Ascending aorta (tissue), 2 donors: ENCODE data around the gene DHX8. TPM values are rescaled to one million over a fixed set of nuclear protein-coding genes. Genes with fewer than 3 reads are reported as not detected.

Experiments
- DNase-seq, 2 donors: peaks; one replicate each; pipeline ENCODE4 v3.0.0-alpha.2; 2019; ENCODE audit warnings: low spot score in 2 of 2
- H3K27ac ChIP-seq, 2 donors: fragments of 200-600 bp; sonication (generic); one replicate each; pipeline ENCODE4 v1.5.1; 2016 to 2017; ENCODE audit warnings: mild to moderate bottlenecking in 1 of 2
- H3K27me3 ChIP-seq: fragments of 200-600 bp; sonication (generic); one replicate; pipeline ENCODE4 v1.5.1; 2017
- H3K36me3 ChIP-seq, 2 donors: fragments of 200-600 bp; sonication (generic); one replicate each; pipeline ENCODE4 v1.5.1; 2016
- H3K4me1 ChIP-seq, 2 donors: fragments of 200-600 bp; sonication (generic); one replicate each; pipeline ENCODE4 v1.5.1; 2016 to 2017; ENCODE audit warnings: mild to moderate bottlenecking in 1 of 2
- H3K4me3 ChIP-seq, 2 donors: fragments of 200-600 bp; sonication (generic); one replicate each; pipeline ENCODE4 v1.5.1; 2016 to 2017; ENCODE audit warnings: mild to moderate bottlenecking in 1 of 2
- H3K9me3 ChIP-seq, 2 donors: fragments of 200-600 bp; sonication (generic); one replicate each; pipeline ENCODE4 v1.5.1; 2016
- intact Hi-C: fragments of 100-400 bp; cut with DNase I; formaldehyde crosslinking; loops from one replicate; pipeline ENCODE4 v1.15.1; 2023
- total RNA-seq: library from RNA; depleted of rRNA; stranded (reverse); fragments of >200 nt; gene quantifications from one replicate; pipeline ENCODE4 v1.1.0, GENCODE V29; 2016
- TF ChIP-seq, protein P1 (sequence below), 3 experiments: fragments of 200-600 bp in 2 of 3; fragments of 450-650 bp in 1 of 3; sonication (generic) in 2 of 3; IDR thresholded peaks; one replicate each; pipeline ENCODE4 v1.5.1; 2016 to 2019; ENCODE audit warnings: antibody characterized with exemption in 3 of 3, mild to moderate bottlenecking in 1 of 3, moderate library complexity in 1 of 3

The DHX8 gene
- total RNA-seq, 1 donor from 2014 or later = 50.0 TPM

DNA sequence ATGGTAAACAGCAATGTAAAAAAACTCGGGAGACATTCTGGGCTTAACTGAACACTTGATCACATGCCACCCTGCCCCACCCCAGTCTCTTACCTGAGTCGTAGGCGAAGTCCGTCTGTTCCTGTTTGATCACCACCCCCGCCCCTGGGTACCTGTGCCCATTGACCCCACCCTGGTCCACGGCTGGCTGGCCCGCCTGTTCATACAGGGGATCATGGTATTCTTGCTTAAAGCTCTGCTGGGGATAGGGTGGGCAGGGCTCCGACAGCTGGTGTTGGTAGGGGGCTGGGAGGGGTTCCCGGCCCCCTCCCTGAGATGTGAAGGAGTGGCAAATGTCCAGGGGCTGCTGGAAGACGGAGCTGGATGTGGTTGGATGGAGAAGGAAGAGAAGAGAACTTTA is 48.8 kb downstream of the DHX8 start:
- Histone ChIP-seq H3K36me3 (no peaks in the 10 kb centered on the region), H3K9me3 (no peaks in the 10 kb centered on the region), H3K4me3 (no peak overlapping the region), H3K27ac (no peak overlapping the region), H3K4me1 (peaks cover 0 to 10% of the 10 kb centered on the region in 2 donors), H3K27me3 (no peaks in the 10 kb centered on the region)
- DNase-seq = no peak
- intact Hi-C loops = no loop called here
- TF ChIP-seq, protein P1, sequence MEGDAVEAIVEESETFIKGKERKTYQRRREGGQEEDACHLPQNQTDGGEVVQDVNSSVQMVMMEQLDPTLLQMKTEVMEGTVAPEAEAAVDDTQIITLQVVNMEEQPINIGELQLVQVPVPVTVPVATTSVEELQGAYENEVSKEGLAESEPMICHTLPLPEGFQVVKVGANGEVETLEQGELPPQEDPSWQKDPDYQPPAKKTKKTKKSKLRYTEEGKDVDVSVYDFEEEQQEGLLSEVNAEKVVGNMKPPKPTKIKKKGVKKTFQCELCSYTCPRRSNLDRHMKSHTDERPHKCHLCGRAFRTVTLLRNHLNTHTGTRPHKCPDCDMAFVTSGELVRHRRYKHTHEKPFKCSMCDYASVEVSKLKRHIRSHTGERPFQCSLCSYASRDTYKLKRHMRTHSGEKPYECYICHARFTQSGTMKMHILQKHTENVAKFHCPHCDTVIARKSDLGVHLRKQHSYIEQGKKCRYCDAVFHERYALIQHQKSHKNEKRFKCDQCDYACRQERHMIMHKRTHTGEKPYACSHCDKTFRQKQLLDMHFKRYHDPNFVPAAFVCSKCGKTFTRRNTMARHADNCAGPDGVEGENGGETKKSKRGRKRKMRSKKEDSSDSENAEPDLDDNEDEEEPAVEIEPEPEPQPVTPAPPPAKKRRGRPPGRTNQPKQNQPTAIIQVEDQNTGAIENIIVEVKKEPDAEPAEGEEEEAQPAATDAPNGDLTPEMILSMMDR (IDR thresholded peaks at IDR 0.05) = no peak

DNA sequence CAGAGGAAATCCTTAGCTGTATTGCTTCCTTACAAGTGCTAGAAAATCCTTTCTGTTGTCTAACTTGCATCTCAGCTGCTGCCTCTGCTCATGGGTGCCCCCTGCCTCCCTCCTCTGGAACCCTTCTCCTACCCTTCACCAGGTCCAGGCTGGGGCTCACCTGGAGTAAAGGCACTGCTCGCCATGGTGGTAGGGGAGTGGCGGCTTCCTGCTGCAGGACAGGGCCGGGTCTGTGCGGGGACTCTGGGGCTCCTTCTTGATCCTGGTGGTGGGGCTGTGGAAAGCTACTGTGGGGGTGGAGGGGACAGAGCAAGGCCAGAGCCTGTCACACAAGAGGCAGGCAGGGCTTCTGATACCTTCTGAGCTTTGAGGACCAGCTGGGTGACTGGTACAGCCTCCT is 49.9 kb downstream of the DHX8 start:
- TF ChIP-seq, protein P1 (IDR thresholded peaks at IDR 0.05) = no peak
- no peak overlapping the region for H3K4me3 ChIP-seq
- intact Hi-C loops = no loop called here

DNA sequence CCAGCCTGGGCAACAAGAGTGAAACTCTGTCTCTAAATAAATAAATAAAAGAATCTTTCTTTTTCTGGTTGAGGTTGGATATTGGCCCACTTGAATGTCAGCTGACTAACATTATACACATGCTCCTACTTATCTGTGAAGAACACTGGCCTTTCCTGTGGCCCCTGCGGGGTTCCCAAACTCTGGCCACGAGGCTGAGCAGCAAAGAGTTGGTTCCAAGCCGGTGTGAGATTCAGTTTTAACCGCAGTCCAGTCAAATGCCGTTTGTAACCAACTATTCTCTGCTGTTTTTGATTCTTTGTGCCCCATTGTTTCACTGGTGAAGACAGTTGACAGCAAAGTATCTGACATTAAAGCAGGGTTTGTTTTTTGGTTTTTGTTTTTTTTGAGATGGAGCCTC is 51.1 kb downstream of the DHX8 start:
- Histone ChIP-seq H3K4me3 (no peak overlapping the region), H3K36me3 (no peaks in the 10 kb centered on the region), H3K27ac (no peak overlapping the region), H3K27me3 (no peaks in the 10 kb centered on the region), H3K4me1 (peaks cover 0 to 8% of the 10 kb centered on the region in 2 donors), H3K9me3 (no peaks in the 10 kb centered on the region)
- no peak for DNase-seq
- TF ChIP-seq, protein P1 (IDR thresholded peaks at IDR 0.05) = no peak
- intact Hi-C loops = no loop called here

More for the DNA sequence above, 49.9 kb downstream of the DHX8 start:
- DNase-seq = no peak
- Histone ChIP-seq H3K27me3 (no peaks in the 10 kb centered on the region), H3K9me3 (no peaks in the 10 kb centered on the region), H3K36me3 (no peaks in the 10 kb centered on the region), H3K27ac (no peak overlapping the region), H3K4me1 (peaks cover 0 to 10% of the 10 kb centered on the region in 2 donors)

DNA sequence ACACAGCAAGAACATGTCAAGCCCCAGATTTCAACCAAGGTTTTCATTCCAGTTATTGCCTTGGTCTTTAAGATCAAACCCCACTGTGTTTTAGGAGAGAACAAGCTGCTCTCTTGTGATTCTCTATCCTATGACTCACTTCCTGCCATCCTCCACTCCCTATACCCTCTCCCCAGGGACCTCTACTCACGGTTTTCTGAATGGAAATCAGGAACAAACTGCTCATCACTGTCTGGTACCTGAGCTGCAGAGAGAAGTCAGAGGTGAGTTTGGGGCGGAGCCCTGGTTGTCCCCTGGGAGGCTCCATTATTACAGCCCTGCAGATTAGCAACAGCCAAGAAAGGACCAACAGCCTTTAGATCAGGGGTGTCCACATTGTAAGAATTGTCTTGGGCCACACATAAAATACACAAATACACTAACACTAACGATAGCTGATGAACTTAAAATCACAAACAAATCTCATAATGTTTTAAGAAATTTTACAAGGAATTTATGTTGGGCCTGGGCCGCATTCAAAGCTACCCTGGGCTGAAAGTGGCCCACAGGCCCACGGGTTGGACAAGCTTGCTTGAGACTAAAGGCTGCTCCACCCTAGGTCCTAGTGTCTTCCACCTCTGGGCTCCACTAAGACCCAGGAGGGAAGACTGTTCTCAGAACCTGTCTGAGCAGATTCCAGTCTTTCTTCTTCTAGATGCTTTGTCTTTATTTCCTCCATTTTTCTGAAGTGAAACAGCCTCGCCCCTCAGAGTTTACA is 52.6 kb downstream of the DHX8 start:
- Histone ChIP-seq H3K36me3 (no peaks in the 10 kb centered on the region), H3K9me3 (no peaks in the 10 kb centered on the region), H3K27ac (no peak overlapping the region), H3K4me1 (no peaks in the 10 kb centered on the region), H3K4me3 (no peak overlapping the region), H3K27me3 (no peaks in the 10 kb centered on the region)
- TF ChIP-seq, protein P1 (IDR thresholded peaks at IDR 0.05) = no peak
- DNase-seq = no peak
- intact Hi-C loops = no loop called here

DNA sequence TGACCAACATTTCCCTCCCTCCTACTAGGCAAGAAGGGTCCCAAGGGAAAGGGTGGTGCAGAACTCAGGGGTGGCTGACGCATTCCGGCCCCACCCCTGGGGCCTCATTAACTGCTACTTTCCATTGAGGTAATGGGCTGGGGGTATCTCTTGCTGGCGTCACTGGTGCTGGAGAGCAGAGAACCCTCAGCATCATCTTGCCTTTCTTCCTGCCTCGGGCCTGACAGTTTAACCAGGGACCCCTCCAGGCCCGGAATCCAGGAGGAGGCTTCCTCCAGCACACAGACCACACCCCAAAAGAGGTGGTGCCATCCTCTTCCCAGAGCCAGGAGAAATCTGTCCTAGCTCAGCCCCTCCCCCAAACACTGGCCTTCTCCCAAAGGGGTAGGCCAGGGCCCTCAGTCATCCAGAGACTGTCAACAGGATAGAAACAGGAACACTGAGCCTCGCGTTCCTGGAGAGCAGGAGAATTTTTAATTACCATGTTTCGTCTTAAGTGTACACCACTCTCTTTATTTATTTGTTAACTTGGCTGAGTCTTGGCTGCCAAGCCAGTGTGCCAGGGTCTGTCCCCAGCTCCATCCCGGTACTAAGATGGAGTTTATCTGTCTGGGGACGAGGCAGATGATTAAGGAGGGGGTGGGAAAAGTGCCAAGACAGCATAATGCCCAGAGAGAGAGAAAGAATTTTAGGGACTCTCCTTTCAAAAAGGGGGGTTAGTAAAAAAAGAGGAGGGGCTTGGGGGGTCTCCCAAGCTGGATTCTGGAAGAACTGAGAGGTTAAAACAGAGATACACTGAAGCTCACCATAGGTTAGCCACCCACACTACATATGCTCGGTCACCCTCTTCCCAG is 57.3 kb downstream of the DHX8 start:
- Histone ChIP-seq H3K27ac (no peak overlapping the region), H3K9me3 (no peaks in the 10 kb centered on the region), H3K36me3 (no peaks in the 10 kb centered on the region), H3K4me3 (no peak overlapping the region), H3K27me3 (no peaks in the 10 kb centered on the region), H3K4me1 (peaks cover 0 to 2% of the 10 kb centered on the region in 2 donors)
- intact Hi-C loops = no loop called here
- TF ChIP-seq, protein P1 (IDR thresholded peaks at IDR 0.05) = no peak
- no peak for DNase-seq
